ENCODE measurements around the gene OOSP3.

OOSP3 gene

DNA sequence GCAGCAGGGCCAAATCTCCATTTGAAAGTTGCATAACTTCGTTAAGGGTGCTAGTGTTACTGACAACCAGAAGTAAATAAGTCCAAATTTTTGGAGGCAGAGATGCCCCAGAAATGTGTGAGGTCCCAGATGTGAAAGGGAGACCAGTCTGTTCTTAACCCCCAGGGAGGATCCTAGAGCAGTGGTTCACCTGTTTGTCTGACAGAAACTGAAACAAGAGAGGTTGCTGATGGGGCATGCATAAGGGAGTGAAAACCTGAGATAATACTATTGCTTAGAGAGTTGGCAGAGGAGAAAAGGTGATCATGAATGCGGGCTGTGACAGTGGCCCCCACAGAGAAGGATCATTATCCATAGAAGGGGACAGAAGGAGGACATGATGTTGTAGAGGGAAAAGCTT, 37.1 kb upstream of the OOSP3 start:
- Histone ChIP-seq H3K4me1 (ENCODE audit: low read length) (no peaks in the 10 kb centered on the region), H3K4me3 (ENCODE audit: low read length) (no peak overlapping the region), H4K20me1 (ENCODE audit: insufficient read depth, low read length) (no peaks in the 10 kb centered on the region), H3K9ac (ENCODE audit: low read length) (no peak overlapping the region), H3K27ac (ENCODE audit: low read length) (no peak overlapping the region), H3K36me3 (replicated peaks; ENCODE audit: low read depth, low read length) (no peaks in the 10 kb centered on the region), H2AFZ (ENCODE audit: low read depth, low read length) (no peak overlapping the region), H3K79me2 (ENCODE audit: low read length) (no peaks in the 10 kb centered on the region), H3K4me2 (ENCODE audit: low read length) (no peak overlapping the region), H3K9me3 (ENCODE audit: insufficient read depth, low read length) (no peaks in the 10 kb centered on the region), H3K27me3 (ENCODE audit: low read depth, low read length) (peaks cover 6% of the 10 kb centered on the region; the same call in 1 of the 2 replicates)
- TF ChIP-seq, protein P1, sequence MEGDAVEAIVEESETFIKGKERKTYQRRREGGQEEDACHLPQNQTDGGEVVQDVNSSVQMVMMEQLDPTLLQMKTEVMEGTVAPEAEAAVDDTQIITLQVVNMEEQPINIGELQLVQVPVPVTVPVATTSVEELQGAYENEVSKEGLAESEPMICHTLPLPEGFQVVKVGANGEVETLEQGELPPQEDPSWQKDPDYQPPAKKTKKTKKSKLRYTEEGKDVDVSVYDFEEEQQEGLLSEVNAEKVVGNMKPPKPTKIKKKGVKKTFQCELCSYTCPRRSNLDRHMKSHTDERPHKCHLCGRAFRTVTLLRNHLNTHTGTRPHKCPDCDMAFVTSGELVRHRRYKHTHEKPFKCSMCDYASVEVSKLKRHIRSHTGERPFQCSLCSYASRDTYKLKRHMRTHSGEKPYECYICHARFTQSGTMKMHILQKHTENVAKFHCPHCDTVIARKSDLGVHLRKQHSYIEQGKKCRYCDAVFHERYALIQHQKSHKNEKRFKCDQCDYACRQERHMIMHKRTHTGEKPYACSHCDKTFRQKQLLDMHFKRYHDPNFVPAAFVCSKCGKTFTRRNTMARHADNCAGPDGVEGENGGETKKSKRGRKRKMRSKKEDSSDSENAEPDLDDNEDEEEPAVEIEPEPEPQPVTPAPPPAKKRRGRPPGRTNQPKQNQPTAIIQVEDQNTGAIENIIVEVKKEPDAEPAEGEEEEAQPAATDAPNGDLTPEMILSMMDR (IDR thresholded peaks at IDR 0.05; ENCODE audit: low read depth, low read length): no peak
- no peak for TF ChIP-seq EZH2phosphoT487 (IDR thresholded peaks at IDR 0.05; ENCODE audit: low read depth)

DNA sequence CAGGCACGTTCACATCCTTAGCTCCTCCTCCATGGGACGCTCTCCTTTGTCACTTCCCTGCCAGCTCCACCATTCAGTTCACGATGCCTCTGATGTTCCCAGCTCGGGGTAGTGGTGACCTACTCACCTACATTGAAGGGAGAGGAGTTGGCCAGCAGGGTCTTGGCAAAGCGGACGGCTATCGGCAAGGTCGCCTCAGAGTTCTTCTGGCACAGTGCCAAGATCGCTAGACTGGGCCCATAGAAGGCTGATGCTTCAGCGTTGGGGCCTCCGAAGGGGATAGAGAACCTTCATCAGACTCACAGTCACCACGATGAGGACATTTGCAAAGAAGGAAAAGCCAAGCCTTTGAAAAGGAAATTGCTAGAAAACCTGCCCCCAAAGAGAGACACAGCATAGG, 36.3 kb upstream of the OOSP3 start:
- no peak for TF ChIP-seq EZH2phosphoT487 (IDR thresholded peaks at IDR 0.05; ENCODE audit: low read depth)
- Histone ChIP-seq H3K9me3 (ENCODE audit: insufficient read depth, low read length) (no peaks in the 10 kb centered on the region), H3K79me2 (ENCODE audit: low read length) (no peaks in the 10 kb centered on the region)

DNA sequence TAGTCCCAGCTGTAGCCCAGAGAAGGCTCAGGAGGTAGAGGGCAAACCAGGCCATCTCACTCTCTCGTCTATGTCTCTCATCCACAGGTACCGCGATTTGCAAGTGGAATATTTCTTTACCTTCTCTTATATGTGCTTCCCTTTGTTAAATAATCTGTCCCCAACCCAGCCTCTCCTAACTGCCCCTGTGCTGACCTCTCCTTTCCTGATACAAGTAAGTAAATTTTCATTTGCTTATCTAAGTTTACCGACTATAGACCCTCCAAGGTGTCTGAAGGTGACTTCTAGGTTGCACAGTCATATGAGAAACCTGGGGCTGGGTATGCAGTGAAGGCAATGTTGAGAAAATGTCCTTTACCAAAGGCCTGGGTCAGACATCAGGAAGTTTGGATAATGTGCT, 33.2 kb upstream of the OOSP3 start, which contains the start of gene CBLIF:
TSS of gene CBLIF (minus strand) at position 101 of the 400 bp plus-strand sequence. CDS start at position 55, 46 bp downstream.
- Histone ChIP-seq H3K4me3 (ENCODE audit: low read length) (no peak within 1 kb of the TSS), H3K9ac (ENCODE audit: low read length) (no peak within 1 kb of the TSS)

More for the DNA sequence above, 36.3 kb upstream of the OOSP3 start:
- H3K36me3 ChIP-seq (replicated peaks; ENCODE audit: low read depth, low read length): no peaks in the 10 kb centered on the region
- H3K27me3 ChIP-seq (ENCODE audit: low read depth, low read length): peaks cover under 1% of the 10 kb centered on the region; the same call in 1 of the 2 replicates
- no peaks in the 10 kb centered on the region for H4K20me1 ChIP-seq (ENCODE audit: insufficient read depth, low read length)
- H3K4me2 ChIP-seq (ENCODE audit: low read length): no peak overlapping the region
- H3K9ac ChIP-seq (ENCODE audit: low read length): no peak overlapping the region
- no peak overlapping the region for H2AFZ ChIP-seq (ENCODE audit: low read depth, low read length)
- no peak overlapping the region for H3K27ac ChIP-seq (ENCODE audit: low read length)
- H3K4me3 ChIP-seq (ENCODE audit: low read length): no peak overlapping the region
- no peaks in the 10 kb centered on the region for H3K4me1 ChIP-seq (ENCODE audit: low read length)

GRCh38 chr11:59846556-59846955, 32.0 kb upstream of the OOSP3 start:
- Histone ChIP-seq H3K4me3 (ENCODE audit: low read length) (no peak overlapping the region), H3K9me3 (ENCODE audit: insufficient read depth, low read length) (no peaks in the 10 kb centered on the region), H3K4me2 (ENCODE audit: low read length) (no peak overlapping the region), H3K4me1 (ENCODE audit: low read length) (no peaks in the 10 kb centered on the region), H4K20me1 (ENCODE audit: insufficient read depth, low read length) (no peaks in the 10 kb centered on the region), H2AFZ (ENCODE audit: low read depth, low read length) (no peak overlapping the region), H3K79me2 (ENCODE audit: low read length) (no peaks in the 10 kb centered on the region), H3K27ac (ENCODE audit: low read length) (no peak overlapping the region), H3K36me3 (replicated peaks; ENCODE audit: low read depth, low read length) (no peaks in the 10 kb centered on the region), H3K27me3 (ENCODE audit: low read depth, low read length) (no peaks in the 10 kb centered on the region), H3K9ac (ENCODE audit: low read length) (no peak overlapping the region)
- no peak for TF ChIP-seq EZH2phosphoT487 (IDR thresholded peaks at IDR 0.05; ENCODE audit: low read depth)
- TF ChIP-seq, protein P1 (IDR thresholded peaks at IDR 0.05; ENCODE audit: low read depth, low read length): no peak

More for the DNA sequence above, 33.2 kb upstream of the OOSP3 start, which contains the start of gene CBLIF:
- no peak within 1 kb of the TSS for H3K27ac ChIP-seq (ENCODE audit: low read length)
- no peaks in the 10 kb centered on the region for H3K4me1 ChIP-seq (ENCODE audit: low read length)
- no peaks in the 10 kb centered on the region for H3K27me3 ChIP-seq (ENCODE audit: low read depth, low read length)
- no peaks in the 10 kb centered on the region for H3K36me3 ChIP-seq (replicated peaks; ENCODE audit: low read depth, low read length)
- H2AFZ ChIP-seq (ENCODE audit: low read depth, low read length): no peak within 1 kb of the TSS
- no peaks in the 10 kb centered on the region for H3K79me2 ChIP-seq (ENCODE audit: low read length)
- H3K9me3 ChIP-seq (ENCODE audit: insufficient read depth, low read length): no peaks in the 10 kb centered on the region
- no peaks in the 10 kb centered on the region for H4K20me1 ChIP-seq (ENCODE audit: insufficient read depth, low read length)
- no peak for TF ChIP-seq EZH2phosphoT487 (IDR thresholded peaks at IDR 0.05; ENCODE audit: low read depth)
- TF ChIP-seq, protein P1 (IDR thresholded peaks at IDR 0.05; ENCODE audit: low read depth, low read length): no peak
- H3K4me2 ChIP-seq (ENCODE audit: low read length): no peak within 1 kb of the TSS

Measured in OCI-LY3 (cell line).